Endothelial cell of umbilical vein (primary cell): ENCODE data around the gene MTMR4. TPM values are rescaled to one million over a fixed set of nuclear protein-coding genes. Genes with fewer than 3 reads are reported as not detected.

Experiments used
- BruUV-seq: library from RNA; stranded (reverse); fragments of 400-500 nt; replicated peaks from 2 replicates; lab custom pipeline; 2021; lab: Mats Ljungman, UMichigan
- CTCF ChIA-PET: fragments of 300-600, 350-600 bp; sonication (Branson Sonifier 250); formaldehyde crosslinking; loops from one replicate; lab custom pipeline; 2021; ENCODE audit warnings: antibody characterized with exemption, inconsistent platforms; lab: Charles Lee
- POLR2A ChIA-PET: fragments of 300-600, 350-600 bp; sonication (Branson Sonifier 250); formaldehyde crosslinking; loops from one replicate; lab custom pipeline; 2021; ENCODE audit warnings: antibody characterized with exemption, inconsistent platforms; lab: Charles Lee
- DNase-seq: peaks from one replicate; pipeline ENCODE4 v3.0.0-alpha.2; 2011; ENCODE audit warnings: low read depth, low spot score
- FAIRE-seq: peaks from 2 replicates; lab custom pipeline; 2011; peaks lifted over from hg19 to GRCh38; lab: Jason Lieb, UNC
- H2AFZ ChIP-seq: 2 replicates; pipeline ENCODE4 v1.6.0; 2012; ENCODE audit warnings: low read depth, low read length, control low read depth, inconsistent platforms
- H3K27ac ChIP-seq: 2 replicates; pipeline ENCODE4 v1.5.1; 2011; ENCODE audit warnings: low read depth, mild to moderate bottlenecking, control low read depth, low read length, moderate library complexity; ENCODE audit not compliant: insufficient read depth
- H3K27me3 ChIP-seq, 2 experiments: 2 replicates each; pipeline versions ENCODE4 v1.6.0 to v1.6.1; 2011; ENCODE audit warnings: low read length in 2 of 2, mixed read lengths in 1 of 2; ENCODE audit not compliant: control insufficient read depth in 2 of 2, insufficient read depth in 2 of 2
- H3K36me3 ChIP-seq, 2 experiments: 2 replicates in 1 of 2; 3 replicates in 1 of 2; pipeline ENCODE4 v1.5.1; 2011; ENCODE audit warnings: low read length in 2 of 2, mild to moderate bottlenecking in 1 of 2, moderate library complexity in 1 of 2; ENCODE audit not compliant: control insufficient read depth in 2 of 2, insufficient read depth in 2 of 2; ENCODE audit errors: extremely low read depth in 1 of 2
- H3K4me1 ChIP-seq: 3 replicates; pipeline ENCODE4 v1.5.1; 2011; ENCODE audit warnings: mild to moderate bottlenecking, low read length; ENCODE audit not compliant: control insufficient read depth, insufficient read depth; ENCODE audit errors: extremely low read depth
- H3K4me2 ChIP-seq: 2 replicates; pipeline ENCODE4 v1.6.1; 2011; ENCODE audit warnings: low read length, control low read depth, mixed read lengths; ENCODE audit not compliant: insufficient read depth
- H3K4me3 ChIP-seq, 3 experiments: fragments of 200-600 bp in 1 of 3; sonication (generic), shearing (Covaris generic) in 1 of 3; replicated peaks in 1 of 3; 2 replicates each; pipeline ENCODE4 v1.5.1; 2011 to 2016; ENCODE audit warnings: control low read depth in 3 of 3, low read length in 3 of 3, mild to moderate bottlenecking in 2 of 3, inconsistent platforms in 1 of 3, low read depth in 1 of 3, moderate library complexity in 1 of 3; ENCODE audit not compliant: insufficient read depth in 1 of 3
- H3K79me2 ChIP-seq: 2 replicates; pipeline ENCODE4 v1.6.0; 2012; ENCODE audit warnings: low read length, inconsistent platforms; ENCODE audit not compliant: control insufficient read depth, insufficient read depth
- H3K9ac ChIP-seq: replicated peaks from 2 replicates; pipeline ENCODE3; 2011; ENCODE audit warnings: low read length, control low read depth; ENCODE audit not compliant: insufficient read depth; ENCODE audit errors: extremely low read depth
- H3K9me1 ChIP-seq: replicated peaks from 3 replicates; pipeline ENCODE4 v1.6.0; 2011; ENCODE audit warnings: mild to moderate bottlenecking, low read length; ENCODE audit not compliant: control insufficient read depth, insufficient read depth; ENCODE audit errors: extremely low read depth
- H3K9me3 ChIP-seq: replicated peaks from 2 replicates; pipeline ENCODE4 v1.5.1; 2012; ENCODE audit warnings: low read length, inconsistent platforms; ENCODE audit not compliant: control insufficient read depth, insufficient read depth
- H4K20me1 ChIP-seq: replicated peaks from 2 replicates; pipeline ENCODE3; 2011; ENCODE audit warnings: mild to moderate bottlenecking, low read length; ENCODE audit not compliant: control insufficient read depth, insufficient read depth; ENCODE audit errors: extremely low read depth
- CTCF ChIP-seq, 2 donors: IDR thresholded peaks; 1 replicate in 1 of 2; 2 replicates in 1 of 2; pipeline ENCODE4 v1.5.1; 2011; ENCODE audit warnings: low read length in 2 of 2, mild to moderate bottlenecking in 2 of 2, moderate library complexity in 2 of 2, control low read depth in 1 of 2, inconsistent platforms in 1 of 2, low read depth in 1 of 2; ENCODE audit not compliant: insufficient read depth in 1 of 2; ENCODE audit errors: extremely low read depth in 1 of 2
- EZH2 ChIP-seq: IDR thresholded peaks from 2 replicates; pipeline ENCODE4 v1.6.1; 2012; ENCODE audit warnings: borderline replicate concordance, low read depth, mild to moderate bottlenecking, moderate library complexity, low read length, inconsistent platforms; ENCODE audit not compliant: severe bottlenecking
- FOS ChIP-seq: IDR thresholded peaks from 2 replicates; pipeline ENCODE4 v1.6.1; 2011; ENCODE audit warnings: mild to moderate bottlenecking, low read length, moderate library complexity, borderline replicate concordance; ENCODE audit not compliant: insufficient read depth
- GATA2 ChIP-seq: IDR thresholded peaks from 2 replicates; pipeline ENCODE4 v1.7.0; 2011; ENCODE audit warnings: low read depth, mild to moderate bottlenecking, moderate library complexity, mixed read lengths, low read length; ENCODE audit not compliant: insufficient read length, insufficient read depth
- JUN ChIP-seq: IDR thresholded peaks from 2 replicates; pipeline ENCODE4 v1.6.1; 2011; ENCODE audit warnings: borderline replicate concordance, low read depth; ENCODE audit not compliant: insufficient read length, insufficient read depth
- MAX ChIP-seq: IDR thresholded peaks from 2 replicates; pipeline ENCODE4 v1.6.1; 2011; ENCODE audit not compliant: insufficient read depth, insufficient read length
- MYC ChIP-seq: IDR thresholded peaks from one replicate; pipeline ENCODE4 v1.6.1; 2011; ENCODE audit warnings: mild to moderate bottlenecking, low read depth, low read length
- POLR2A ChIP-seq: IDR thresholded peaks from 2 replicates; pipeline ENCODE4 v1.6.1; 2012; ENCODE audit warnings: low read depth, mild to moderate bottlenecking, control low read depth, low read length
- POLR2AphosphoS5 ChIP-seq: IDR thresholded peaks from 2 replicates; pipeline ENCODE4 v1.6.1; 2012; ENCODE audit warnings: low read depth, mild to moderate bottlenecking, control low read depth, low read length, moderate library complexity; ENCODE audit not compliant: insufficient read depth
- dilution Hi-C: fragments of 300-500 bp; cut with MboI; formaldehyde crosslinking; loops from one replicate; pipeline ENCODE4 v1.15.0; 2019; ENCODE audit warnings: low sequenced_read_pairs; ENCODE audit not compliant: extremely low pct_ligation_motif_present
- intact Hi-C: fragments of 100-400 bp; cut with micrococcal nuclease; formaldehyde crosslinking; loops from one replicate; pipeline ENCODE4 v1.10.0; 2022
- polyA plus RNA-seq, 4 experiments: library from polyadenylated mRNA; depleted of rRNA in 3 of 4; stranded (reverse) in 3 of 4; unstranded in 1 of 4; fragments of >200 nt; gene quantifications; 2 replicates each; pipeline versions ENCODE4 v1.2.1 to v1.2.3, GENCODE V29; 2011 to 2012; ENCODE audit warnings: missing spikeins in 1 of 4
- total RNA-seq: library from RNA; stranded (reverse); gene quantifications from 2 replicates; pipeline ENCODE4 v1.2.3, GENCODE V29; 2021

Gene MTMR4
- total and polyA plus RNA-seq, 2 donors (not counting 3 experiments of a cell fraction or from before 2014, with no cell fraction given), result 25.1 to 41.0 TPM

DNA sequence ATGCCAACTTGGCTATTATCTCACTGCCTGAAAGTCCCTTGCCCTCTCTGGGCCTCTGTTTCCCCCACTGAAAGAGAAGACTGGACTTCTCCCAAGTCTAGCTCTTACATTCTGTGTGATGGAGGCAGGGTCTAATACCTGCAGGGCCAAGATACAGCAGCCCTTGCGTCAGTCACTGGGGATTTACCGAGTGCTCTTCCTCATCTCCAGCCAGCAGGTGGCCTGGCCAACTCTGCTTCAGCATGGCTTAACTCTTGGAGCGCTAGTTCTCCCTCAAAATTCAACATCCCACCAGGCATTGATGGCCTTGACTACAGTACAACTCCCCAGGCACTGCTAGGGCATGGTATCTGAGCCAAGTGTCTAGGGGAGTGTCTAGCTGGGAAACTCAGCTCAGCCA lies 19.9 kb upstream of the MTMR4 start:
- BruUV-seq, result no TSS peak
- TF ChIP-seq POLR2A, result no peak
- TF ChIP-seq GATA2, result no peak
- no peak for TF ChIP-seq CTCF (IDR thresholded peaks at IDR 0.05; ENCODE audit: extremely low read depth in 1 of 2, insufficient read depth in 1 of 2, low read depth in 1 of 2, low read length in 2 of 2)
- TF ChIP-seq MYC, result no peak
- no peak for TF ChIP-seq POLR2AphosphoS5
- no peak for TF ChIP-seq MAX
- no peak for TF ChIP-seq EZH2
- no peak for TF ChIP-seq FOS
- no peak for TF ChIP-seq JUN
- Histone ChIP-seq H3K4me3 (no peak overlapping the region), H3K4me2 (no peak overlapping the region), H2AFZ (no peak overlapping the region), H3K9me3 (no peaks in the 10 kb centered on the region), H3K9me1 (no peaks in the 10 kb centered on the region), H3K27me3 (peaks cover 5 to 9% of the 10 kb centered on the region in 2 experiments), H3K27ac (no peak overlapping the region), H3K9ac (no peak overlapping the region), H4K20me1 (no peaks in the 10 kb centered on the region), H3K79me2 (no peaks in the 10 kb centered on the region), H3K4me1 (peaks cover 3% of the 10 kb centered on the region), H3K36me3 (no peaks in the 10 kb centered on the region)
- ChIA-PET CTCF (interaction anchor here (0.8 to 3.3 kb wide), 3 partner anchors 10 to 15 kb away, joined by 4 to 12 read pairs (median 6); a partner anchor contains a TSS), POLR2A (interaction anchor here (0.6 kb wide), 1 partner anchor 93 kb away, joined by 8 read pairs; no protein-coding TSS in a partner anchor)
- dilution Hi-C loops (no loop called here), intact Hi-C loops (no loop called here)
- DNase-seq (no peak), FAIRE-seq (no peak)
